GM19438 (cell line): Measurements from ENCODE around the gene SOX21.

Experiments
- ATAC-seq: cut with Tn5 transposase; IDR thresholded peaks from one replicate; pipeline ENCODE4 v1.9.1; 2021; ENCODE audit warnings: low read depth; ENCODE audit not compliant: unreplicated experiment

The SOX21 gene

GRCh38 chr13:94682229-94682628, 30.1 kb downstream of the SOX21 start:
- ATAC-seq: no peak

GRCh38 chr13:94679614-94680013, 32.7 kb downstream of the SOX21 start:
- ATAC-seq: no peak

GRCh38 chr13:94678845-94679244, 33.5 kb downstream of the SOX21 start:
- ATAC-seq: no peak

GRCh38 chr13:94677799-94678198, 34.5 kb downstream of the SOX21 start:
- no peak for ATAC-seq

GRCh38 chr13:94674609-94675348, 37.6 kb downstream of the SOX21 start:
- peak; percentile 62 for ATAC-seq

- no peak for ATAC-seq
Observed at GRCh38 chr13:94673851-94674250, 38.5 kb downstream of the SOX21 start.

GRCh38 chr13:94672400-94672799, 39.9 kb downstream of the SOX21 start:
- ATAC-seq: no peak

- ATAC-seq: no peak
Observed at GRCh38 chr13:94667190-94667589, 45.2 kb downstream of the SOX21 start.

- no peak for ATAC-seq
Observed at GRCh38 chr13:94666065-94666464, 46.3 kb downstream of the SOX21 start.

GRCh38 chr13:94664889-94665288, 47.5 kb downstream of the SOX21 start:
- ATAC-seq: no peak

GRCh38 chr13:94662274-94662945, 49.9 kb downstream of the SOX21 start:
- ATAC-seq: no peak

GRCh38 chr13:94661406-94661805, 50.9 kb downstream of the SOX21 start:
- no peak for ATAC-seq

GRCh38 chr13:94660695-94661326, 51.5 kb downstream of the SOX21 start:
- no peak for ATAC-seq
